Epithelial cell of proximal tubule (primary cell): ENCODE data around the gene WNT5B. TPM values are rescaled to one million over a fixed set of nuclear protein-coding genes. Genes with fewer than 3 reads are reported as not detected.

Experiments used
- DNase-seq: peaks from one replicate; pipeline ENCODE4 v3.0.0-alpha.2; 2011; ENCODE audit warnings: low read depth
- H3K4me3 ChIP-seq: 2 replicates; pipeline ENCODE4 v1.5.1; 2011; ENCODE audit warnings: low read depth, mild to moderate bottlenecking, low read length
- total RNA-seq: library from RNA; depleted of rRNA; stranded (reverse); fragments of >200 nt; gene quantifications from 2 replicates; pipeline ENCODE4 v1.2.3, GENCODE V29; 2015
- TF ChIP-seq, protein P1 (sequence below): conservative IDR thresholded peaks from 2 replicates; pipeline ENCODE4 v1.5.1; 2012; ENCODE audit warnings: low read depth, mild to moderate bottlenecking, low read length

WNT5B gene
- total RNA-seq, 1 donor from 2014 or later: 6.6 TPM

DNA sequence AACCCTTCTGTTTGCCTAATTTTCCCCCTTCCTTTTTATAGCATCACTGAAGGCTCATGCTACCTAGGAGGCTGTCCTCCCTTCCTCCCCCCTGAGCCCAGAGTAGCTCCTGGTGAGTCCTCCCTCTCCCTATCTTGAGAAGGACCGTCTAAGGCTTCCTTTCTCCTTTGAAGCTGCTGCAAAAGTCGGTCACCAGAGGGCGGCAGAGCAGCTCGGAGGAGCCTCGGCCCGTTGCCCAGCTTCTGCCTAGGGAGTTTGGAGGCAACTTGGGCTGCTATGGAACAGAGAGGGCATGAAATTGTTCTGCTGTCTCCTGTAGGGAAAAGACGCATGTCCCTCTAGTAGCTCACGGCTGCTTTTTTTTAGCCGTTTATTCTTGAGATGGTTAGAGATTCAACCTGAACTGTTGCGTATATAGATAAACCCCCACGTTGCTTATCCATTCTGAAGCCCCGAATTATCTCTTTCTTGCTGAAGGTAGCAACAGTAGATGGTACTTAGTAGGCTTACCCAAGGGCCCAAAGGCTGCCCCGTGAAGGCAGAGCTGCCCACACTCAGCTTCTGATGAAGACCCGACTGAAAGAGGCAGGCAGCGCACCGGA, 5.7 kb downstream of the WNT5B start:
- DNase-seq: no peak
- no peak overlapping the region for H3K4me3 ChIP-seq
- TF ChIP-seq, protein P1, sequence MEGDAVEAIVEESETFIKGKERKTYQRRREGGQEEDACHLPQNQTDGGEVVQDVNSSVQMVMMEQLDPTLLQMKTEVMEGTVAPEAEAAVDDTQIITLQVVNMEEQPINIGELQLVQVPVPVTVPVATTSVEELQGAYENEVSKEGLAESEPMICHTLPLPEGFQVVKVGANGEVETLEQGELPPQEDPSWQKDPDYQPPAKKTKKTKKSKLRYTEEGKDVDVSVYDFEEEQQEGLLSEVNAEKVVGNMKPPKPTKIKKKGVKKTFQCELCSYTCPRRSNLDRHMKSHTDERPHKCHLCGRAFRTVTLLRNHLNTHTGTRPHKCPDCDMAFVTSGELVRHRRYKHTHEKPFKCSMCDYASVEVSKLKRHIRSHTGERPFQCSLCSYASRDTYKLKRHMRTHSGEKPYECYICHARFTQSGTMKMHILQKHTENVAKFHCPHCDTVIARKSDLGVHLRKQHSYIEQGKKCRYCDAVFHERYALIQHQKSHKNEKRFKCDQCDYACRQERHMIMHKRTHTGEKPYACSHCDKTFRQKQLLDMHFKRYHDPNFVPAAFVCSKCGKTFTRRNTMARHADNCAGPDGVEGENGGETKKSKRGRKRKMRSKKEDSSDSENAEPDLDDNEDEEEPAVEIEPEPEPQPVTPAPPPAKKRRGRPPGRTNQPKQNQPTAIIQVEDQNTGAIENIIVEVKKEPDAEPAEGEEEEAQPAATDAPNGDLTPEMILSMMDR: peak; percentile 88

DNA sequence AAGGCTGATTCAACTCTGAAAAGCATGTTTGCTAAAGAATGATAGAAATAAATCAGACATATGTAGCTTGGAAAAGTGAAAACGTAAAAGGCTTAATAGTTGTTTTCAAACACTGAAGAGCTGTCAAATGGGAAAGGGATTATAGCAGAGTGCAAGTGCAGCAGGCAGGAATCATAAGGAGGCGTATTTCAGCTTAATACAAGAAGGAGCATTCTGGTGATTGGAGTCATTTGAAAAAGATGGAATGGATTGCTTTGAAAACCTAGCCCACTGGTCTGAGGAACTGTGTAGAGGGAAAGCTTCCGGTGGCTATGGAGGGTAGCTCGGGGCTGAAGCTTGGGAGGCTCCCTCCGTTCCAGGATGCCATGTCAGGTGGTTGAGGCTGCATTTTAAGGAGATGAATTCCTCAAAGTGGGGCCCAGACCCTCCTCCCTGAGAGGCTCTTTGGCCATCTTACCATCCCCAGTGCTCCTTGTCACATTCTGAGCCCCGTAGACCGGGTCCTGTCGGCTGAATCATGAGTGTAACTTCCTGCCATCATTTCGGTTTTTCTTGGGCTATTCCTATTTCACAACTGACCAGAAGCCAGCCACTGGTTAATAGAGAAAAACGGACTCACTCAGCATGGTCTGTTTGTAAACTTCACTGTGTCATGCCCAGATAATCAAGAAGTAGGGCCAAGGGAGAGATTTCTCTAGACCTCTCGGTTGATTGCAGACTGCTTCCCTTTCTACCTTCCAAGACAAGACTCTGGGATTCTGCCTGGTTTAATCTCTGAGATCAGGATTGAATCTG, 6.5 kb downstream of the WNT5B start:
- no peak for DNase-seq
- no peak overlapping the region for H3K4me3 ChIP-seq
- TF ChIP-seq, protein P1: no peak

DNA sequence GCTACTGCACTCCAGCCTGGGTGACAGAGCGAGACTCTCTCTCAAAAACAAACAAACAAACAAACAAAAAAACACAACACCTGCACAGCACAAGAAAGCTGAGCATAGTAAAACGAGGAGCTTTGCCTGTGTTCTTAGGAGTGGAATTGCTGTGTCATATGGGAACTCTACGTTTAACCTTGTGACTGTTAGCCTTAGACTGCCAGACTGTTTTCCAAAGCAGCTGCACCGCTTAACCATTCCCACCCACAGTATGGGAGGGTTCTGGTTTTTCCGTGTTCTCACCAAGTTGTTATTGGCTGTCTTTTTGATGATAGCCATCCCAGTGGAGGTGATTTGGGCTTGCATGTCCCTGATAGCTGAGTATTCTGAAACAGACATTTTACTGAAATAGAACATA, 9.2 kb downstream of the WNT5B start:
- H3K4me3 ChIP-seq: no peak overlapping the region
- no peak for DNase-seq
- TF ChIP-seq, protein P1: no peak

DNA sequence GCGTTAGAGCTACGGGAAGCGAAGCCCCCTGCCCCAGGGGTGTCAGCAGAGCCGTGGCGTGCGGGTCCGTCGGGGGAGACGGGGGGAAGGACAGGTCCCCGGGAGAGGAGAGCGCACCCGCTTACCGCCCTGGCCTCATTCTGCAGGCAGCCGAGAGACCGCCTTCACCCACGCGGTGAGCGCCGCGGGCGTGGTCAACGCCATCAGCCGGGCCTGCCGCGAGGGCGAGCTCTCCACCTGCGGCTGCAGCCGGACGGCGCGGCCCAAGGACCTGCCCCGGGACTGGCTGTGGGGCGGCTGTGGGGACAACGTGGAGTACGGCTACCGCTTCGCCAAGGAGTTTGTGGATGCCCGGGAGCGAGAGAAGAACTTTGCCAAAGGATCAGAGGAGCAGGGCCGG, 10.5 kb downstream of the WNT5B start:
- no peak overlapping the region for H3K4me3 ChIP-seq
- TF ChIP-seq, protein P1: no peak
- DNase-seq: no peak

DNA sequence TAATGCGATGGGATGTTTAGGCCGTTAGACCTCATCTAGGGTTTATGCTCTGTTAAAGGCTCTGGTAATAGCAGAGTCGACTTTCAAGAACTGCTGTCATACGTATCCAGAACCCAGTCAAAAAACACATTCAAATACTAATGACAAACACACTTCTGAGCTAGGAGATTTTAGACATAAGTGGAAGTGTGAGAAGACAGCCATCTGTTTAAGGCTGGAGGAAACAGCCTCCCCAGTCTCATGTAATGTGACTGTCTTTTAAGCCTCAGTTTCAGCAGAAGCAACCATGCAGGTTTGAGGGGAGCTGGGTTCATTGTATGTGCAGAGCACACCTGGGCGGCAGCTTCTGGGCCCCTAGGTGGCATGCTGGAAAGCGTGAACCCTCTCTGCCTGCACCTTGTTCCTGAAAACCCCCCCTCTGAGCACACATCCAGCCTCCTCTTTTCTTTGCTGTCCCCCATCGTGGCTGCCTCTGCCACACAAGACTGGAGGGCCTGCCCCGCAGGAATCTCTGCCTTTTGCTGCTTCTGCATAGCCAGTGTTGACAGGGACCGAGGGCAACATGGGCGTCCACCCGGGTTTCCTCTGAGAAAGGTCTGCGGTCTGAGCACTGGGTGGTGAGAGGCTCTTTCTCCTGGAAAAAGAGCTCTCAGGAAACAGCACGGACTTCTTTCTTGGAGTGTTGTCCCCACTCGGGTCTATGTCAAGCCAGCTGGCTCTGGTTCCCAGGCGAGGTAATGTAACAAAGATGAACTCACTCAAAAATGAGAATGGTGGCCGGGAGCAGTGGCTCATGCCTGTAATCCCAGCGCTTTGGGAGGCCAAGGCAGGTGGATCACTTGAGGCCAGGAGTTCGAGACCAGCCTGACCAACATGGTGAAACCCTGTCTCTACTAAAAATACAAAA, 11.6 kb downstream of the WNT5B start:
- DNase-seq: no peak
- no peak overlapping the region for H3K4me3 ChIP-seq
- TF ChIP-seq, protein P1: no peak

DNA sequence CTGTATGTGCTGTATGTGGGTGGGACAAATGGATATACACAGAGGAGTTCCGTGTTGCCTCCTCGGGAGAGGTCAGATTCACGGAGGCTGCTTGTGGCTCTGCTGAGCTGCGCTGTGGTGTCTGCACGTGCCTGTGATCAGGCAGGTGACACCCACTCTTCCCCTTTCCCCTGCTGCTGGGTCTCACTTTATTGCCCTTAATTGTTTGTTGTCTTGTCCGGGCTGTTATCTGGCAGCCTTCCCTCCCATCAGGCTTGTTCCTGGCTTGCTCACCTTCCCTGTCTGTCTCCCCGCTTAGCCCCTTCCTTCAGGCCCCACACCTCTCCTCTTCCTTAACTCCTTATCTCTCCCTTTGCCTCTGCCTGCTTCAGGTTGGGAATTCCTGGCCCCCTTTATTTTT, 13.5 kb downstream of the WNT5B start:
- DNase-seq: no peak
- H3K4me3 ChIP-seq: no peak overlapping the region
- TF ChIP-seq, protein P1: no peak
